Tibial artery (tissue), 4 donors: ENCODE results near the gene RPRD1A.

Experiments
- DNase-seq, 2 donors: peaks; one replicate each; pipeline ENCODE4 v3.0.0-alpha.2; 2019
- H3K27ac ChIP-seq, 2 donors: fragments of 200-600 bp; sonication (generic) in 1 of 2; 1 replicate in 1 of 2; 2 replicates in 1 of 2; pipeline ENCODE4 v1.5.1; 2018 to 2019; ENCODE audit warnings: mild to moderate bottlenecking in 1 of 2
- H3K27me3 ChIP-seq, 2 donors: fragments of 200-600 bp; sonication (generic) in 1 of 2; one replicate each; pipeline versions ENCODE4 v1.5.1 to v1.6.0; 2016 to 2019
- H3K36me3 ChIP-seq, 3 donors: fragments of 200-600 bp; sonication (generic) in 2 of 3; one replicate each; pipeline ENCODE4 v1.5.1; 2016 to 2019; ENCODE audit warnings: mild to moderate bottlenecking in 2 of 3
- H3K4me1 ChIP-seq, 4 donors: fragments of 200-600 bp; sonication (generic) in 2 of 4; 1 replicate in 3 of 4; 2 replicates in 1 of 4; pipeline ENCODE4 v1.5.1; 2016 to 2019
- H3K4me3 ChIP-seq, 2 donors: fragments of 200-600 bp; sonication (generic) in 1 of 2; 1 replicate in 1 of 2; 2 replicates in 1 of 2; pipeline ENCODE4 v1.5.1; 2018 to 2019; ENCODE audit warnings: mild to moderate bottlenecking in 2 of 2
- H3K9me3 ChIP-seq, 3 donors: fragments of 200-600 bp; sonication (generic) in 1 of 3; one replicate each; pipeline ENCODE4 v1.5.1; 2016 to 2019
- intact Hi-C: fragments of 100-400 bp; cut with DNase I; formaldehyde crosslinking; loops from one replicate; pipeline ENCODE4 v1.15.0; 2023; ENCODE audit warnings: low total_unique reads
- TF ChIP-seq, protein P1 (sequence below), 2 experiments: fragments of 200-600 bp in 1 of 2; fragments of 450-650 bp in 1 of 2; IDR thresholded peaks; one replicate each; pipeline ENCODE4 v1.5.1; 2017 to 2019; ENCODE audit warnings: antibody characterized with exemption in 2 of 2, mild to moderate bottlenecking in 1 of 2, moderate library complexity in 1 of 2

RPRD1A gene

DNA sequence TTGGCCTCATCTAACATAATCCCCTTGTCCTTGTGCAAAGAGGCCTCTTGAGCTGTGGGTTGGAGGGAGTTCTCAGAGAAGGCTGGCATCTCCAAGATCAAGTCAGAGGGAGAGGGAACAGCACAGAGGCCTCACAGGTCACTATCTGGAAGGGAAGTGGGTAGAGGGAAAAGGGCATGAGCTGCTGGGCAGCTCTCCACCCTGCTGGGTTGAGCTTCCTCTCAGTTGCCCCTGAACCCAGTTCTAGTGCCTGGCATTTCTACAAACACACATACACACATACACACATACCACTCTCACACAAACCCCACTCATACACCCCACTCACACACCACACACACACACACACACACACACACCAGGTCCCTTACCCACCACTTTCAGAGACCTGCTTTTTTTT is 125.2 kb downstream of the RPRD1A start:
- Histone ChIP-seq H3K36me3 (no peaks in the 10 kb centered on the region), H3K27me3 (no peaks in the 10 kb centered on the region), H3K27ac (no peak overlapping the region), H3K9me3 (no peaks in the 10 kb centered on the region), H3K4me3 (no peak overlapping the region), H3K4me1 (no peaks in the 10 kb centered on the region)
- TF ChIP-seq, protein P1, sequence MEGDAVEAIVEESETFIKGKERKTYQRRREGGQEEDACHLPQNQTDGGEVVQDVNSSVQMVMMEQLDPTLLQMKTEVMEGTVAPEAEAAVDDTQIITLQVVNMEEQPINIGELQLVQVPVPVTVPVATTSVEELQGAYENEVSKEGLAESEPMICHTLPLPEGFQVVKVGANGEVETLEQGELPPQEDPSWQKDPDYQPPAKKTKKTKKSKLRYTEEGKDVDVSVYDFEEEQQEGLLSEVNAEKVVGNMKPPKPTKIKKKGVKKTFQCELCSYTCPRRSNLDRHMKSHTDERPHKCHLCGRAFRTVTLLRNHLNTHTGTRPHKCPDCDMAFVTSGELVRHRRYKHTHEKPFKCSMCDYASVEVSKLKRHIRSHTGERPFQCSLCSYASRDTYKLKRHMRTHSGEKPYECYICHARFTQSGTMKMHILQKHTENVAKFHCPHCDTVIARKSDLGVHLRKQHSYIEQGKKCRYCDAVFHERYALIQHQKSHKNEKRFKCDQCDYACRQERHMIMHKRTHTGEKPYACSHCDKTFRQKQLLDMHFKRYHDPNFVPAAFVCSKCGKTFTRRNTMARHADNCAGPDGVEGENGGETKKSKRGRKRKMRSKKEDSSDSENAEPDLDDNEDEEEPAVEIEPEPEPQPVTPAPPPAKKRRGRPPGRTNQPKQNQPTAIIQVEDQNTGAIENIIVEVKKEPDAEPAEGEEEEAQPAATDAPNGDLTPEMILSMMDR (IDR thresholded peaks at IDR 0.05): no peak
- intact Hi-C loops: no loop called here
- no peak for DNase-seq

DNA sequence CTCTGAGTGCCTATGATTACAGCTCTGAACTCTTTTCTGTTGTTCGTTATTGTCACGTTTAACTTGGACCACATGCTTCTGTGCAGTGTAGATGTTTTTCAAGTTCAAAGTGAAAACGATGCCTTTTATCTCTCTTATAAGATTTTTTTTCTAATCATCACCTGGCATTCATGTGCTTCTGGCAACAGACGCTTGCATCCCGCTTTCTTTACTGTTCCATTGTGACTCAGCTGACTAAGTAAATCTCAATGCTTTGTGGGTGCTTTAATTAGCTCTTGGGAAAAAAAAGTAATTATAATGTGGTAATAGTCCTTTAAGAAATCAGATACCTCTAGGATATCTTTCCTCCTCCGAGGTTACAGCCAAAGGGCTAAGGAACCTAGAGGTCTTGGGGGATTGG is 126.1 kb downstream of the RPRD1A start:
- no peak for DNase-seq
- Histone ChIP-seq H3K27ac (no peak overlapping the region), H3K4me1 (no peaks in the 10 kb centered on the region), H3K4me3 (no peak overlapping the region), H3K36me3 (no peaks in the 10 kb centered on the region), H3K27me3 (no peaks in the 10 kb centered on the region), H3K9me3 (no peaks in the 10 kb centered on the region)
- intact Hi-C loops: no loop called here
- TF ChIP-seq, protein P1 (IDR thresholded peaks at IDR 0.05): no peak
